HL-60 (cell line): ENCODE measurements around the gene TSPAN6.

ENCODE experiments used
- DNase-seq, 2 experiments: peaks; one replicate each; pipeline ENCODE4 v3.0.0-alpha.2; 2010 to 2020; ENCODE audit warnings: low read depth in 1 of 2, low spot score in 1 of 2
- H3K27ac ChIP-seq: fragments of 250-450 bp; sonication (Bioruptor Pico); replicated peaks from 2 replicates; pipeline ENCODE4 v1.5.1; 2020; ENCODE audit warnings: mild to moderate bottlenecking, moderate library complexity
- H3K27me3 ChIP-seq: fragments of 250-450 bp; sonication (Bioruptor Pico); 2 replicates; pipeline ENCODE4 v1.5.1; 2021; ENCODE audit warnings: mild to moderate bottlenecking, moderate library complexity; ENCODE audit not compliant: insufficient read depth, poor library complexity, severe bottlenecking
- H3K4me3 ChIP-seq: replicated peaks from 2 replicates; pipeline ENCODE4 v1.5.1; 2011; ENCODE audit warnings: mild to moderate bottlenecking, control low read depth, low read length; ENCODE audit not compliant: insufficient read depth
- CTCF ChIP-seq: IDR thresholded peaks from one replicate; pipeline ENCODE4 v1.5.1; 2011; ENCODE audit warnings: low read length, control low read depth, inconsistent platforms; ENCODE audit not compliant: insufficient read depth
- GABPA ChIP-seq: IDR thresholded peaks from 2 replicates; pipeline ENCODE4 v1.6.1; 2012; ENCODE audit warnings: low read depth
- POLR2AphosphoS5 ChIP-seq: IDR thresholded peaks from 2 replicates; pipeline ENCODE4 v1.6.1; 2012; ENCODE audit warnings: low read depth
- REST ChIP-seq: IDR thresholded peaks from 2 replicates; pipeline ENCODE4 v1.6.1; 2012; ENCODE audit warnings: low read depth; ENCODE audit not compliant: insufficient replicate concordance
- SPI1 ChIP-seq: IDR thresholded peaks from 2 replicates; pipeline ENCODE4 v1.6.1; 2012; ENCODE audit warnings: low read depth, mild to moderate bottlenecking, borderline replicate concordance

TSPAN6 gene

GRCh38 chrX:100682939-100683338, 46.3 kb upstream of the TSPAN6 start:
- TF ChIP-seq CTCF: no peak
- TF ChIP-seq POLR2AphosphoS5: no peak
- no peak for TF ChIP-seq GABPA
- TF ChIP-seq REST: no peak
- no peak for TF ChIP-seq SPI1
- Histone ChIP-seq H3K27me3 (no peaks in the 10 kb centered on the region), H3K27ac (no peak overlapping the region), H3K4me3 (no peak overlapping the region)
- no peak for DNase-seq

GRCh38 chrX:100681599-100681998, 45.0 kb upstream of the TSPAN6 start:
- no peak for DNase-seq
- no peak overlapping the region for H3K27ac ChIP-seq
- no peaks in the 10 kb centered on the region for H3K27me3 ChIP-seq
- TF ChIP-seq POLR2AphosphoS5 (no peak), SPI1 (no peak), CTCF (no peak)
- no peak overlapping the region for H3K4me3 ChIP-seq

GRCh38 chrX:100680756-100681155, 44.1 kb upstream of the TSPAN6 start:
- TF ChIP-seq POLR2AphosphoS5 (no peak), GABPA (no peak), REST (no peak), CTCF (no peak), SPI1 (no peak)
- no peak overlapping the region for H3K4me3 ChIP-seq
- H3K27ac ChIP-seq: no peak overlapping the region
- H3K27me3 ChIP-seq: no peaks in the 10 kb centered on the region
- DNase-seq: no peak

DNA sequence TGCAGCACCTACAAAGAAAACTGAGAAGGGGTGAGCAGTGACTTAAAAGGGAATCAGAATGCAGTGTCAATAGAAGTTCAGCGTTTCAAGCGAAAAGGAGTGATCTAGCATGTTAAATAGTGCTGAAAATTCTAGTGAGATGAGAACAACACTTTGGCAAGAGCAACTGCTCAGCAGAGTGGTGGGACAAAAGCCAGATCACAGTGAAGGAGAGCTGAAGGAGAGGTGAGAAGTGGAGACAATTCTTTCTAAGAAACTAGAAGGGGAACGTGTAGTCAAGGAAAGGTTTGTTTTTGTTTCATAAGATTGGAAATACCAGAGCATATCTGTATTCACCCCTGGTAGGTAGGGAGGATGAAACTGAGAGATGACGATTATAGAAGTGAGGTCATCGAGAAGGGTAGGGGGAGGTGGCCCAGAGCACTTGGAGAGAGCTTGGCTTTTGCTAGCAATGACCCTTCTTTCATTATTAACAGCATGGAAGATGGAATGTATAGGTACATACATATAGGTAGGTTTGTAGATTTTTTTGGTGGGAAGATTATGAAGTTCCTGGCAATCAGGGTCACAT, 41.1 kb upstream of the TSPAN6 start:
- no peak for TF ChIP-seq CTCF
- TF ChIP-seq GABPA: no peak
- TF ChIP-seq SPI1: no peak
- no peak for DNase-seq
- no peak overlapping the region for H3K4me3 ChIP-seq
- H3K27me3 ChIP-seq: no peaks in the 10 kb centered on the region
- no peak overlapping the region for H3K27ac ChIP-seq
